Fibroblast of skin of left quadriceps (primary cell): ENCODE data around the gene SBNO2.

ENCODE experiments used
- DNase-seq, 2 experiments: peaks; one replicate each; pipeline ENCODE4 v3.0.0-alpha.2; 2013; ENCODE audit warnings: low read depth in 2 of 2

Gene SBNO2

DNA sequence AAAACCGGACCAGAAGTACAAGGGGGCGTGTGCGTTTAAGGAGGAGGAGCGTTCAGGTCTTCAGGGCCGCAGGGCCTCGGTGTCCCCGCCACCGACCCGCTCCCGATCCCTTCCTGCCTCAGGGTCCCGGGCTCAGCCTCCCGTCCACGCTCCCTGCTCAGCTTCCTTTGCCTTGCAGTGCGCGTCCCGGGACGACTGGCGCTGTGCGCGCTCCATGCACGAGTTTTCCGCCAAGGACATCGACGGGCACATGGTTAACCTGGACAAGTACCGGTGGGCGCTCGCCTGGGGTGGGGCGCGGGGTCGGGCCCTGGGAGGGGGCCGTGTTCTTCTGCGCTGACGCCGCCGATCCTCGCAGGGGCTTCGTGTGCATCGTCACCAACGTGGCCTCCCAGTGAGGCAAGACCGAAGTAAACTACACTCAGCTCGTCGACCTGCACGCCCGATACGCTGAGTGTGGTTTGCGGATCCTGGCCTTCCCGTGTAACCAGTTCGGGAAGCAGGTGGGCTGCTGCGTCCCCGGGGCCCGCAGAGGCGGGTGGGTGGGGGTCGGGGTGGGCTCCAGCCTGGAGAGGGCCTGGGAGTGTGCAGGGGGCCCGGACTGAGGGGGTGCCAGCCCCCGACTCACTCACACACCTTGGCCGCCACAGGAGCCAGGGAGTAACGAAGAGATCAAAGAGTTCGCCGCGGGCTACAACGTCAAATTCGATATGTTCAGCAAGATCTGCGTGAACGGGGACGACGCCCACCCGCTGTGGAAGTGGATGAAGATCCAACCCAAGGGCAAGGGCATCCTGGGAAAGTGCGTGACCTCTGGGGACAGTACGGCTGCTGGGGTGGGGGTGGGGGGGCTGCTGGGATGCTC lies 68.8 kb downstream of the SBNO2 start:
- DNase-seq, result no peak

GRCh38 chr19:1104311-1105007 lies 69.6 kb downstream of the SBNO2 start:
- no peak for DNase-seq

- DNase-seq, result peak; percentile 99
These were observed 70.3 kb downstream of the SBNO2 start, which contains the start of gene GPX4 for GRCh38 chr19:1103708-1104310. GPX4 (plus strand) TSS chr19:1103994; CDS start chr19:1104044, 50 bp downstream.

DNA sequence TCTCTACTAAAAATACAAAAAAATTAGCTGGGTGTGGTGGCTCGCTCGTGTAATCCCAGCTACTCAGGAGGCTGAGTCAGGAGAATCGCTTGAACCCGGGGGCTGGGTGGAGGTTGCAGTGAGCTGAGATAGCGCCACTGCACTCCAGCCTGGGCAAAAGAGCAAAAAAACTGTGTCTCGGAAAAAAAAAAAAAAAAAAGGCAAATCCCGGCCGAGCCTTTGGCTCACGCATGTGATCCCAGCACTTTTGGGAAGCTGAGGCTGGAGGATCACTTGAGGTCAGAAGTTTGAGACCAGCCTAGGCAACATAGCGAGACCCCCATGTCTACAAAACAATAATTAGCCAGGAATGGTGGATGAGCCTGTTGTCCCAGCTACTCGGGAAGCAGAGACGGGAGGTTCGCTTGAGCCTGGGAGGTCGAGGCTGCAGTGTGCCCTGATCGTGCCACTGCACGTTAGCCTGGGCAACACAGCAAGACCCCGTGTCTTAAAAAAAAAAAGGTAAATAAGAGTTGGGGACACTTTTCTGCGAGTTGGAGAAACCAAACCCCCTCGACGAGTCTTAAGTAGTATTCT lies 70.8 kb downstream of the SBNO2 start:
- DNase-seq, result no peak

DNA sequence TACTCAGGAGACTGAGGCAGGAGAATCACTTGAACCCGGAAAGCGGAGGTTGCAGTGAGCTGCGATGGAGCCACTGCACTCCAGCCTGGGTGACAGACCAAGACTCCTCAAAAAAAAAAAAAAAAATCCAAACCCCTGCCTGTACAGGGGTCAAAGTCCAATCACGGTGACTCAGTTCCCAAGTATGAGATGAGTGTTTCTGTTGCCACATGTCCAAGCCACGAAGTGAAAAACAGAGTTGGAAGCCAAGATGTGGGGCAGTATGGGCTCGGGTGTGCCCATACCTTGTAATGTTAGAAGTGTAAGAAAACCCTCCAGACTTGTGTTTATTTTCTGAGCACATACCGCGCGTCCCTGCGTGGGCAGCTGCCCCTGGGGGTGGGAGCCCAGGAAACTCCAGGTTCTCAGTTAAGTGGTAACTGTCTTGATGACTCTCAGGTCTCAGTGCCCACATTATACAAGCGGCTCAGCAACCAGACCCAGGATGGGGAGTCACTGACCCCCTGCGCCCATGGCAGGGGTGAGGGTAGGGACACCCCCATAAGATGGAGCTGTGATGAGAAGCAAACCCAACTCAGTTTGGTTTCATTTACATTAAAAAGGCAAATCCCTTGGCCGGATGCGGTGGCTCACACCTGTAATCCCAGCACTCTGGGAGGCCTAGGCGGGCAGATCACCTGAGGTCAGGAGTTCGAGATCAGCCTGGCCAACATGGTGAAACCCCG lies 71.5 kb downstream of the SBNO2 start:
- DNase-seq, result peak; percentile 95

DNA sequence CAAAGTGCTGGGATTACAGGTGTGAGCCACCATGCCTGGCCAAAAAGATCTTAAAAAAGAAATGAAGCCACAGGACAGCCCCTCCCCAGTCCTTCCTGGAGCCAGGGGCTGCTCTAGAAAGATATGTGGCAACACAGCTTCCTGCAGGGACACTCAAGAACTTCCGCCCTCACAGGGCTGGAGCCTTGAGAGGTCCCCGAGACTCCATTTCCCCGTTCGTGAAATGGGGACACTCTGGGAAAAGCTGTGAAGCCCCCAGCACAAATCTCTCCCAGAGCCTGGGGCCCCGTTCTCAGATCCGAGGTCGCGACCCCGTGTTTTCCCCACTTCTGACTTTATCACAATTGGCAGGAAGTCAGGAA lies 72.8 kb downstream of the SBNO2 start:
- DNase-seq, result no peak

DNA sequence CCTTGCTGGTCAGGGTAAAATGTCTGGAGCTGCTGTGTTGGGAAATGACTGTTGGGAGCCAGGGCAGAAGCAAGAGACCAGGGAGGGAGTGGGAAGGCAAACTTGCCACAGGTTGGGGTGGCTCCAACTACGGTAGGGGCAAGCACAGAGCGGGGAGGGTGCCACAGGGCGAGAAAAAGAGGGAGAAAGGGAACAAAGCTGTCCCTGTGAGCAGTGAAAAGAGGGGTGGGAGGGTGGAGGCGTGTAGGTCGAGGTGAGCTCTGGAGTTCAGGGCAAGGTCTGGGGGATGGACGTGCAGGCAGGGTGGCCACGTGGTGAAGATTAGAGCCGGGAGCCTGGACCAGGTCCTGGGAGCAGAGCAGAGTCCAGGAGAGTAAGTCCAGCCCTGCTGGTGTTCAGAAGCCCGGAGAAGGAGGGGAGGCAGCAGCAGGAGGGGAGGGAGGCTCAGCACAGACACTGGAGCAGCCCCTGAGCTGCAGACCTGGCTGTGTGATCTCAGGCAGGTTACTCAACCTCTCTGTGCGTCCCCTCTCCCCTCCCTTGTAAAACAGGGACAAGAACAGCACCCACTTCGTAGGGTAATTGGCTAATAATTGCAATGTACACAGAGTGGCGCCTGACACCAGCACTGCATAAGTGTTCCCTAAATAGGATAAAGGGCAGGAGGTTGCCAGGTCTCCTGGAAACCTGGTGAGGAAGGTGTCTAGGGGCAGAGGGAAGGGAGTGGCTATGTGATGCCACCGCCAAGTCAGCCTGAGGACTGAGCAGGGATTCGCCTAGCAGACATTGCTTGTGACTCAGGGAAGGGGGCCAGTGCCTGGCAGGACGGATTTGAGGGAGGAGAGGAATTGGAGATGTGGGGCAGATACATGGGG lies 75.7 kb downstream of the SBNO2 start:
- no peak for DNase-seq

GRCh38 chr19:1097810-1098176 lies 76.3 kb downstream of the SBNO2 start:
- no peak for DNase-seq

- peak; percentile 97 for DNase-seq
These were observed 78.9 kb downstream of the SBNO2 start, which contains the start of gene POLR2E for GRCh38 chr19:1094978-1095701. POLR2E (minus strand) TSS chr19:1095375; CDS start chr19:1095315, 60 bp downstream.

DNA sequence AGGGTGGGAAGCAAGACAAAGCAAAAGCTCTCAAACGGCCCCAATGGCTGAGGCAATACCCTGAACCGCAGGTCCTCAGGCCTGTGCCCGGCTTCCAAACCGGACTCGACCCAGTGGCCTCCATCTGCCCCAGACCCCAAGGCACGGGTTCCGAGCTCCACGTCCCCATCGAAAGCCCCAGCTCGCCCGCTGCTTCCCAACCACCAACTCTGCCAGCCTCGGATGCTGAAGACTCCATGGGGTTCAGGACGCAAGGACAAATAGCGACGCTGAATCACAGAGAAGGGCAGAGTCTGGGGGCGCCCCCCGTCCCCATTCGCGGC lies 79.5 kb downstream of the SBNO2 start:
- no peak for DNase-seq

- DNase-seq, result no peak
These were observed 80.1 kb downstream of the SBNO2 start for GRCh38 chr19:1093811-1094553.

DNA sequence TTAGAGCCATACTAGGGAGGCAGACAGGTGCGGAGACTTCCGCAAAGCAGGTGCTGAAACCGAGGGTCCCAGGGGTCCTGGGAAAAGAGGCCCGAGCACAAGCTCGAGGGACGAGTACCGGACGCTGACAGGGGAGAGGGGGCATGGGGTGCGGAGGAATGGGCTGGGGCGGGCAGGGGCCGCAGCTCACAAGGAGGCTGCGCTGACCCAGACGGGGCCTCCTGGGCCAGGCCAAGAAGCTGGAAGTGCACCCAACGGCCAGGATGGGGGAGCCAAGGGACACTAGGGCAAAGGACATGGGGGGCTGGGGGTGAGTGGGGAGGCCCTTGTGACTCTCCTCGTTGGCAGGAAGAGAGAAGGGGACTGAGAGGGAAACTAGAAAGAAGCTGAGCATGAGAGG lies 80.7 kb downstream of the SBNO2 start:
- no peak for DNase-seq

DNA sequence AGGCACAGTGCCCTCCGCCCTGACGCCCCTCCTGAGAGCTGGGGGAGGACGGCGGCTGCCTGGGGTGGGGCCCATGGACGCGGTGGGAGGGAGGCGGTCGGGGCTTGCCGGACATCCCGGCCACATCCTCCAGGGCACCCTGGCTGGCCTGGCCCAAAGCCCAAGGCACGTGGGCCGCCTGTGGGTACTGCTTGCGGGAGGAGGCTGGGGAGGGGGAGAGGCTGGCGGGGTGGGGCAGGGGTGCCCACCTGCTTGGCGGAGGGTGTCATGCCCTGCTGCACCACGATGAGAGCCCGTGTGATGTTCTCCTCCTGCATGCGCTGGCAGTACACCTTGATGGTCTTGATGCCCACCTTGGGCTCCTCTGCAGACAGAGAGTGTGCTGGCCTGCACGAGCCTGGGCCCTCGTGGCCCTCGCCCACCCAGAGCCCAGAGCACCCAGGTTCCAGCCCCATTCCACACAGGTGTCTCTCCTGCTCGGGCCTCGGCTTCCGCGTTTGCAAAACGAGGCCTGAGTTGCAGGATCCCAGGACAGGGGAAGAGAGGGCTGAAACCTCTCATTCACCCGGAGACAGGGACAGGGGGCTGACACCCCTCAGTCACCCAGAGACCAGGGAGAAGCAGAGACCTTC lies 82.4 kb downstream of the SBNO2 start:
- DNase-seq, result no peak

- no peak for DNase-seq
These were observed 83.1 kb downstream of the SBNO2 start for GRCh38 chr19:1090731-1091543.

GRCh38 chr19:1089891-1090290 lies 84.2 kb downstream of the SBNO2 start:
- DNase-seq, result no peak

DNA sequence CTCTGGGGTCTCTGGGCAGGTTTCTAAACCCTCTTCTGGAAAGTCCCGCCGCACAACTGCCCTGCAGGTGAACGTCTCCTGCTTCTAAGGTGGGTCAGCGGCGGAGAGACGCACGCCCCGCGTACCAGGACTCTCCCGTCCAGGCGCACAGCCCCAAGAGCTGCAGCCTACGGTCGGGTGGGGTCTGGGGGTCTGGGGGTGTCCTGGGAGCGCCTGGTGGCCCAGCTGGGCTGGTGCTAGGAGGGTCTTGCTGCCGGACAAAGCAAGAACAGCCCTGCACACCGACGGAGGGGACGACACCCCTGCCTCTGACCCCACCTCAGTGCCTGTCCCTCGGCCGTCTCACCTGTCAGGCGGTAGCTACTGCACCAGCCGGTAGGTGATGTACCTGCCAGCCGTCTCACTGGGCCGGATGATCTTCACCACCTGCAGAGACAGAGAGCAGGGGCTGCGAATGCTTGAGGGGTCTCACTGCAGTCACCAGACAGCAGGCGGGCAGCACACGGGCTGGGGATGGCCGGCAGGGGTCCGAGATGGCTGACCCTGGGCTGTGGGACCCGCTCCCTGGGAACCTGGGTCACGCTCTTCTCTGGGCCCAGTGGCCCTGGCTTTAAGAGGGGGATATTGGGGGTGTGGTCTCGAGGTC lies 84.8 kb downstream of the SBNO2 start:
- no peak for DNase-seq

GRCh38 chr19:1088416-1089010 lies 85.6 kb downstream of the SBNO2 start:
- DNase-seq, result no peak
